Measurements from ENCODE around the gene BMPR1B.

The BMPR1B gene

GRCh38 chr4:94741304-94741703 is 16.5 kb upstream of the BMPR1B start:
- peak; percentile 14 for DNase-seq (ENCODE audit: low read depth)
- no peak for TF ChIP-seq CTCF (IDR thresholded peaks at IDR 0.05; ENCODE audit: low read length, missing control alignments)
- H3K4me3 ChIP-seq (replicated peaks; ENCODE audit: low read depth, low read length): no peak overlapping the region

DNA sequence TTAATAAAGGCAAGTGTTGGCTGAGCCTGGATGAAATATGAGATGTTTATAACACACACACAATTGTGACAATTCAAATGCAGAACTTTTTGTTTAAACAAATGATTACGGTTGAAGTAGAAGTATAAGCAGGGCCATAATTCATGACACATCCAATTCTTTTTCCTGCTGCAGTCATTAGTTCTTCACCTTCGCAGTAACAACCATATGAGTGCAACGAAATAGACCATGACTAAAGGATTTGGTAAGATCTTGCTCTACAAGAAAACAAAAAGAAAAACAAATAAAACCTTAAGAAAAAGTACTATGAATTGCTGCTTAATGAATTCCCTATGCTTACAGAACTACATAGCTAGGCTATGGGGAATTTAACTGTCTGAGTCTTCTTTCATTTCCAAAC is 13.9 kb upstream of the BMPR1B start:
- DNase-seq (ENCODE audit: low read depth): no peak
- no peak for TF ChIP-seq CTCF (IDR thresholded peaks at IDR 0.05; ENCODE audit: low read length, missing control alignments)
- no peak overlapping the region for H3K4me3 ChIP-seq (replicated peaks; ENCODE audit: low read depth, low read length)

DNA sequence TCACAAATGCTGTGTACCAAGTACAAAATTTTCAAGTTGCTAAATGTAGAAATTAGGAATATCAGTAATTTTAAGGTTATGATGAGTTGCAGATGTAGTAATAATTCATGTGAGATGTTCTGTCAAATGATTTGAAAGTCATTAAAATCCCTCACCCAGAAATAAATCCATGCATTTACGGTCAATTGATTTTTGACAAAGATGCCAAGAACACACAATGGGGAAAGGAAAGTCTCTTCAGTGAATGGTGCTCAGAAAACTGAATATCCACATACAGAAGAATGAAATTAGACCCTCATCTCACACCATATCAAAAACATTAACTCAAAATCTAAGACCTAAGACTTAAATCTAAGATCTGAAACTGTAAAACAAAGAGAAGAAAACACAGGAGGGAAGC is 12.9 kb upstream of the BMPR1B start:
- no peak for TF ChIP-seq CTCF (IDR thresholded peaks at IDR 0.05; ENCODE audit: low read length, missing control alignments)
- no peak overlapping the region for H3K4me3 ChIP-seq (replicated peaks; ENCODE audit: low read depth, low read length)
- no peak for DNase-seq (ENCODE audit: low read depth)

DNA sequence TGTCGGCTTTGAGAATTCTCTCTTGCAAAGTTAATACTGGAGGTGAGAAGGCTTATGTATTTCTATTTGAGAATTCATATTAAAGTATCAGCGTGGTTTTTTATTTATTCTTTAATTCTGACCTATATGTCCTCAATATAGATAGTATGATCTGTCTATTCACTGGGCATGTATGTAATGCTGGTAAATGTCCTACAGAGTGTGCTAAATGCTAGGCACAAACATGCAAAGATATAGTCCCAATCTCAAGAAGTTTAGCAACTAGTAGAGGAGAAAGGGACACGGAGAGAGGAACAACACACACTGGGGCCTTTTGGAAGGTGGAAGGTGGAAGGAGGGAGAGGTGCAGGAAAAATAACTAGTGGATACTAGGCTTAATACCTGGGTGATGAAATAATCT is 11.0 kb upstream of the BMPR1B start:
- no peak for TF ChIP-seq CTCF (IDR thresholded peaks at IDR 0.05; ENCODE audit: low read length, missing control alignments)
- no peak overlapping the region for H3K4me3 ChIP-seq (replicated peaks; ENCODE audit: low read depth, low read length)
- no peak for DNase-seq (ENCODE audit: low read depth)

GRCh38 chr4:94758141-94758699 is 465 bp downstream of the BMPR1B start:
- no peak for DNase-seq (ENCODE audit: low read depth)
- TF ChIP-seq CTCF (IDR thresholded peaks at IDR 0.05; ENCODE audit: low read length, missing control alignments): no peak
- H3K4me3 ChIP-seq (replicated peaks; ENCODE audit: low read depth, low read length): peak overlapping the region; percentile 40

- peak overlapping the region; percentile 40 for H3K4me3 ChIP-seq (replicated peaks; ENCODE audit: low read depth, low read length)
- no peak for DNase-seq (ENCODE audit: low read depth)
- TF ChIP-seq CTCF (IDR thresholded peaks at IDR 0.05; ENCODE audit: low read length, missing control alignments): no peak
These were observed 1.1 kb downstream of the BMPR1B start for GRCh38 chr4:94758700-94759399.

DNA sequence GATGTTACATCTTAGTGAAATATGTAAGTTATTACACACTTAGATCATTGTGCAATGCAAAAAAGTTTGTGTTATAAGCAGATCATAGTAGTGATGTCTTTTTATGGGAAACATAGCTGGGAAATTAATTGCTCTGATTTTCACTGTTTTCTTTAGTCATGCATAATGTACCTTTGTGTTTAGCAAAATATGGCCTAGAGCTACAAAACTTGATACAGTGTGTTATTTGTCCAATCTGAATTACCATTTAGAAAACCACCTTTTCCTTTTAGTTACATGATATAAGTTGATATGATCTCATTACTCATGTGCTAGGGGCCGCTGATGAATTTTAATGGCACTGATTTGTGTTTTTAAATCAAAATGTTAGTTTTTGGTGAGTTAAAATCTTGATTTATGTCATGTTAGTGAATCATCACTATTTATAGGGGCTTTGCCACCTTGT is 2.0 kb downstream of the BMPR1B start:
- TF ChIP-seq CTCF (IDR thresholded peaks at IDR 0.05; ENCODE audit: low read length, missing control alignments): no peak
- no peak for DNase-seq (ENCODE audit: low read depth)
- no peak overlapping the region for H3K4me3 ChIP-seq (replicated peaks; ENCODE audit: low read depth, low read length)
